Activated gamma-delta T cell (primary cell): Measurements from ENCODE around the gene UNC119B.
"Not testable (repeated sequence)": the region's sequence is repeated elsewhere in the genome, so short reads cannot be mapped to it uniquely, and the experiment has no call there.

Source experiments
- DNase-seq: peaks from one replicate; lab custom pipeline; 2025; lab: John Stamatoyannopoulos, UW
- total RNA-seq, 2 donors: gene quantifications; one replicate each; lab custom pipeline; 2026; lab: John Stamatoyannopoulos, UW

Gene UNC119B
- 54.9 to 56.5 reads per million in 2 donors for total RNA-seq

GRCh38 chr12:120710031-120710804 is at the start of gene UNC119B:
Gene UNC119B (plus strand): TSS chr12:120710458. CDS start chr12:120710475, 17 bp downstream.
- peak; percentile 68 for DNase-seq

- DNase-seq: no peak
Measured at GRCh38 chr12:120661432-120661831, 48.8 kb upstream of the UNC119B start.

GRCh38 chr12:120662879-120663278 is 47.4 kb upstream of the UNC119B start:
- DNase-seq: no peak

- no peak for DNase-seq
Measured at GRCh38 chr12:120663741-120664140, 46.5 kb upstream of the UNC119B start.

DNA sequence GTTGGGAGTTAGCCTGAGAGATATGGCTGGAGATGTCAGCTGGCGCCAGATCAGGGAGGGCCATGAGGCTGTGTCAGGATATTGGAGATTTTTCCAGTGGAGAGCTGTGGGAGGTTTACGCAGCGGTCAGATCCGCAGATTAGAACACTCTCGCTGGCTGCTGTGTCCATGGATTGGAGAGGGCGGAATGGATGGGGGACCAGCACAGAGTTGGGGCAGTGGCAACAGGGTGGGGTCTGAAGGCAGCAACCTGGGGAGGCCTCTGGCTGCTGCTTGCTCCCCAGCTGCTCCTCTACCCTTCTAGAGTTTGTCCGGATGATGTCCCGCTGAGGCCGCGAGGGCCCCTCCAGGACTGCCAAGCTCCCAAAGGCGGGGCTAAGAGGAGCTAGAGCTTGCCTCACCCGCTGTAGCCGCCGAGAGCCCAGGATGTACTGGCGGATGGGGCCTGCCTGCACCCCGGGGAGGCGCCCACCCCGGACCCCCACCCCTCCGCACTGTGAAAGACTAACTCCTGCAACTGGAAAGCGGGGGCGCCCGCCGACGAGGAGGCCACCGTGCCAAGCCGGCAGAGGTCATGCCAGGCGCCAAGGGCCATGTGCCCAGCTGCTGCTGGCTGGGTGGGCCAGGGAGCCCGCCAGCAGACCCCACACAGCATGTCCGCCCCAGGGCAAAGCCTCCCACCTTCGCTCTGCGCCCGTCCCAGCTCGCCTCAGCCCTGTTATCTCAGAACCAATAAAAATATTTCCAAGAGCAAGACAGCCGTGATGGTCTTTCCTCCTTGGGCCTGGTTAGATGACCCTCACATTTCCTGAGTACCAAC is 43.5 kb upstream of the UNC119B start:
- no peak for DNase-seq

GRCh38 chr12:120668091-120668867 is 42.0 kb upstream of the UNC119B start:
- DNase-seq: no peak

GRCh38 chr12:120668868-120669840 is 41.1 kb upstream of the UNC119B start:
- DNase-seq: no peak

DNA sequence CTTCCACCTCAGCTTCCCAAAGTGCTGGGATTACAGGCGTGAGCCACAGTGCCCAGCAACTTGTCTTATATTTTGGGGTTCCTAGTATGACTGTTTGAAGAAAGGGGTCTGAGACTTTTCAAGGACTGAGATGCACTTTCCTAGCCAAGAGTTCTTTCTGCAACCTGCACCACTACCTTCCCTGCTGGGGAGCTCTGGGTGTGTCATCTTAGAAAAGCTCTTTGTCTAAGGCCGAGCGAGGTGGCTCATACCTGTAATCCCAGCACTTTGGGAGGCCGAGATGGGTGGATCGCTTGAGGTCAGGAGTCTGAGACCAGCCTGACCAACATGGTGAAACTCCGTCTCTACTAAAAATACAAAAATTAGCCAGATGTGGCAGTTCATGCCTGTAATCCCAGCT is 40.0 kb upstream of the UNC119B start:
- not testable (repeated sequence) for DNase-seq

DNA sequence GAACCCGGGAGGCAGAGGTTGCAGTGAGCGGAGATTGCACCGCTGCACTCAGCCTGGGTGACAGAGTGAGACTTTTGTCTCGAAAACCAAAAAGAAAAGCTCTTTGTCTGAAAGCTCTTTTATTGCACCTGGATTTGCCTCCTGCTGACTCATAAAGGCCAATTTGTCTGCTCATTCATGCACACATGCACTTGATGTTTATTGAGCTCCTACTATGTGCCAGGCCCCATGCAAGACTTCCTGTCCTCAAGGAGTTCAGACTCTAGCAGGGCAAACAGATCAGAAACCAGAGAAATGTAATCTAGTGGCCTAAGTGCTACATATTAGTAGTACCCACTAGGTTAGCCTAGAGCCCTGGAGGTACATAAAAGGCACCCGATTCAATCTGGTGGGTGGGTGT is 39.6 kb upstream of the UNC119B start:
- DNase-seq: no peak

DNA sequence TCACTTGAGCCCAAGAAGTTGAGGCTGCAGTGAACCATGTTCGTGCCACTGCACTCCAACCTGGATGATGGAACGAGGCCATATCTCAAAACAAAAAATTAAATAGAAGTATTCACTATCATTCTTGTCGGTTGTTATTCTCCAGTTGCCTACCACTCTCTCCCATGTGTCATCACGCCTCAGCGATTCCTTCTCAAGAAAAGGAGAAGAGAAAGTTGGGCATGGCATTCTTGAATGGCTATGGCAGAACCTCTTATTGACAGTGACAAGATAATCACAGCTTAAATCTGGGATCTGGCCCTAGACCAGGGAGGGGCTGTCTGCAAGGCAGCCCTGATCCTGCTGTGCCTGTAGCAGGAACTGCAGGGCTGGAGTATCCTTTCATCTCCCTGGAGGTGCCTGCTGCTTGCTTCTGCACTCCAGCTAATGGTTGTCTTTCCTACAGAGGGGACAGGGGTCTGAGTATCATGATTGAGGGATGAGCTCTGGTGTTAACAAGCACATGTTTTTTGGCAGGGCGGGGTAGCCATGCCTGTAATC is 36.1 kb upstream of the UNC119B start:
- DNase-seq: no peak

GRCh38 chr12:120677765-120678473 is 32.3 kb upstream of the UNC119B start:
- DNase-seq: no peak

DNA sequence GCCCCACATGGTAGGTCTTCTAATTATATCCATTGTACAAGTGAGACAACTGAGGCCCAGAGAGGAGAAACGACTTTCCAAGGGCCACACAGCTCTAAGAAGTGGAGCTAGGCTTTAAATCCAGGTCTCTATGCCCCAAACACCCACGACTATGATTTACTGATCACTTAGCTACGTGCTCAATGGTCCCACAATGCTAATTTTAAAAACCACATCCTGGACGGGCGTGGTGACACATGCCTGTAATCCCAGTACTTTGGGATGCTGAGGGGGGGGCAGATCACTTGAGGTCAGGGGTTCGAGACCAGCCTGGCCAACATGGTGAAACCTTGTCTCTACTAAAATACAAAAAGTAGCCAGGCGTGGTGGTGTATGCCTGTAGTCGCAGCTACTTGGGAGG is 31.7 kb upstream of the UNC119B start:
- DNase-seq: no peak

DNA sequence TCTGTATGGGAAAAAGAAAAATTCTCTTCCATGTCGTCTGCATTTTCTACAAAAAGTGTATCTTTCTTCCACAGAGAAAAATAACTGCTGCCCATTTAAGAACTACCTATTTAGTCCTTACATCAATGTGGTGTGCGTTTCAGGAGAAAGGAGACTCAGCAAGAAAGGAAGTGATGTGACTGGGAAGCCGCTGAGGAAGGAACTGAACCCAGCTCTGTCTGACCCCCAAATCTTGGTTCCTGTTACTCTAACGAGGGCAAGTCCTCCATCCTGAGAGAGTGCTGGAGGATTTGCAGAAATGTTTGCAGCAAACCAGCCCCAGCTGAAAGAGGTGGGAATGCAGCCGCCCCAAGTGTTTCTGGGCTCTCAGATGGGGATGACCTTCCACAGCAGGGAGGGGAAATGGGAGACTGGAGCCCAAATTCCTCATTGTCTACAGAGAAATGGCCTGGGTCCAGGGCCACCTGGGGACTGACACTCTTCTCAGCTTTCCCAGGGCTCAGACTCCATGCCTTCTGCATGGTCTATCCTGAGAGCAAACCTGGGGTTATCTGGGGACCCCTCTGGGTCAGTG is 30.0 kb upstream of the UNC119B start:
- DNase-seq: no peak

- DNase-seq: no peak
Measured at GRCh38 chr12:120684523-120684932, 25.7 kb upstream of the UNC119B start.

GRCh38 chr12:120685522-120685921 is 24.7 kb upstream of the UNC119B start:
- DNase-seq: no peak

GRCh38 chr12:120686151-120686689 is 24.0 kb upstream of the UNC119B start:
- DNase-seq: peak; percentile 91

- peak; percentile 99 for DNase-seq
Measured at GRCh38 chr12:120686690-120687577, 23.3 kb upstream of the UNC119B start, which contains the start of gene MLEC. Gene MLEC (plus strand): TSS chr12:120687149. CDS start chr12:120687297, 148 bp downstream.

DNA sequence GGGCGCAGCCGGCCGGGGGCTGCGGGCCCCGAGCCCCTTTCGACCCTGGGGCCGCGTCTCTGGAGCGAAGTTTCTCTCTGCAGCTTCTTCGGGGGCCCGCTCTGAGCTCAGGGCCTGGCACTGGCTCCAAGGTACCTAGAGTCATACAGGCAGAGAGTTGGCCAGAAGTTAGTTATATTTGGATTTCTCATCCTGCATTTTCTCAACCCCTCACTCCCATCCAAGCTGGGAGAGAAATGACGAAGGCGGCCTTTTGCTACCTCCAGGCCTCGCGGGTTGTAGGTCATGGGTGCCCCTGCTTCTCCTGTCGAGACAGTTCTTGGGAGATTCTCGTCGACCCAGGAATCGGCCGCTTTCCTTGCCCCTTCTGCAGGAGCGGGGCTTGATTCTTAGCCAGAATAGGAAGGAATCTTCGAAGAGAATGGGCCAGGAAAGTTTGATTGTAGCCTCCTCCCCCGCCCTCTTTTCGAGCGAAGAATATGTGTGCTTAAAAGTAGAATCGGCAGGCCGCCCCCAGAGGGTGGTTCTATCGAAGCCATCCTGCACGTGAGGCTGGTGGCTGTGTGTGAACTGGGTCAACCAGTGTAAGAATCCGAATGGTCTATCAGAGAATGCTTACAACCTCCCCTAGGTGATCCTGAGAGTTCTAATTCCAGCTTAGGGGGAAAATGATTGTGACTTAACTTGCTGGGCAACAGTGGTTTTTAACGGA is 22.5 kb upstream of the UNC119B start:
- DNase-seq: no peak
